NT2/D1 (cell line): ENCODE results near the gene ARL15.

ENCODE experiments used
- SUZ12 ChIP-seq: IDR thresholded peaks from 2 replicates; pipeline ENCODE4 v1.6.1; 2011; ENCODE audit not compliant: insufficient read length, insufficient read depth; ENCODE audit errors: extremely low read depth
- ZNF274 ChIP-seq: IDR thresholded peaks from 2 replicates; pipeline ENCODE4 v1.6.1; 2011; ENCODE audit warnings: mild to moderate bottlenecking, low read depth, low read length

DNA sequence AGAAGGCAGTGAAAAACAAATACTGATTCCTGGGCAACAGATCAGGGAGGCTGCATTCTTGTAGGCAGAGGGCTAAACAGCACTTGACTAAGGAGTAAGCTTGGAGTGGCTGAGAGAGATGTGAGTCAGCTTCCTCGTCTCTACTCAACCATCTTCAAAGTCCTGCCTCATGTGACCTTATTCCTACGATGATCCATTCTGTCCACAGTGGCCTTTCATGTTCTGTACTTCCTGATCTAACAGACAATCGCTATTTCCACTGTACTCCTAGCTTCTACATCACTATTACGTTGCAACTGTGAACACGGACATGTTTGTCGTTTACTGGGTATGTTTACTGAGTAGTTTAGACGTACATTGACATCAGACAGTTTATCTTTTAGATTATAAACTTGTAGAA, 365.4 kb downstream of the ARL15 start:
- TF ChIP-seq SUZ12 = no peak
- no peak for TF ChIP-seq ZNF274
